GM12874 (cell line): Measurements from ENCODE around the gene VCP.

Experiments used
- CTCF ChIP-seq: IDR thresholded peaks from 2 replicates; pipeline ENCODE4 v1.5.1; 2011; ENCODE audit warnings: low read depth, mild to moderate bottlenecking, control low read depth, low read length, moderate library complexity; ENCODE audit not compliant: insufficient read depth

Gene VCP

DNA sequence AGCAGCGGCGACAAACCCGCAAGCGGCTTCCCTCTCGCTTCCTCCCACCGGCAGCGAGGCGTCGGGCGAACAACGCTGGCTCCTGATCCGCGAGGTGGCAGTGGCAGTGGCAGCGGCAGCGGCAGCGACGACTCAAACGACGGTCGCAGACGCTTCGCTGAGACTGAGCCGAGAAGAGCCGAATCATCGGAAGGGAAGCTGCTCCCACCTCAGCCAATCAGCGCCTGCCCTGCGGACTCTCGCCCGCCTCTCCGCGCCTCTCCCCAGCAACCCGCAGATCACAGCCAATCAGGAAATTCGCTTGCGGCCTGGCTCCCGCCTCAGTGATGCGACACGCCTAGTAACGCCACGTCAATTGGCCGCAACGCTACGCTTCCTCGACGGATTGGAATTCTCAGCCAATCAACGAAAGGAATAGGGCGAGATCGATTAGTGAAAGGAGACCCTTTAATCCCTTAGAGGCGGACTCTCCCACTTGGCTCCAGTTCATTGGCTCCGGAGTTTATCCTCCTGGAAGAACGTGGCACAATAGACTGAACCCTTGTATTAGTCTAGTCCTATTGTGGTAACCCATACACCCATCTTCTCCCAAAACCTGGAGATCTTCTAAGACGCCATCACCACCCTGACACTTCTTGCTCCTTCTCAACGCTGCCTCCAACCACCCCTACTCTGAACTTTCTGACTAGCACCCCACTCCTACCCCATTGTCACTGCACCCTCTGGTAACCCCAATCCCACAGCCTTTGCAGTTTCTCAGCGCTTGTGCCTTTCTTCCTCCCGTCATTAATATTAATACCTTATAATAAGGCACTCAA, at the start of gene VCP:
TSS of gene VCP (minus strand) at position 165 of the 818 bp plus-strand sequence. CDS start 272 bp downstream, outside the sequence.
- no peak for TF ChIP-seq CTCF

GRCh38 chr9:35116898-35117551, 44.6 kb upstream of the VCP start:
- TF ChIP-seq CTCF = peak; percentile 89

DNA sequence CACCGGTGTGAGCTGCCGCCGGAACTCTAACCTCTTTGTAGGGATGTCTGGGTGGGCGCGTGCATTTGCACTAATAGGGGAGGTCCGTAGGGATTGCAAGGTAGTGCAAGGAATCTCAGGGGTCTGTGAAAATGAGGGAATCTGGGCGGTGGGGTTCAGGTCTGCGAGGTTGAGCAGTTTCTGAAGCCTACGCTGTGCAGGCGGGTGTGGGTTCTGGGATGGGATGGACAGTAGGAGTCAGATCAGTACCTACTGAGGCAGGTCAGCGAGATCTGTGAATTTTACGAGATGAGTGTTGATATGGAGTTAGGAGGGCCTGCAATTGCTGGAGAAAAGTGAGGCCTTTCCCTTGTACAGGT, 44.1 kb upstream of the VCP start:
- no peak for TF ChIP-seq CTCF

DNA sequence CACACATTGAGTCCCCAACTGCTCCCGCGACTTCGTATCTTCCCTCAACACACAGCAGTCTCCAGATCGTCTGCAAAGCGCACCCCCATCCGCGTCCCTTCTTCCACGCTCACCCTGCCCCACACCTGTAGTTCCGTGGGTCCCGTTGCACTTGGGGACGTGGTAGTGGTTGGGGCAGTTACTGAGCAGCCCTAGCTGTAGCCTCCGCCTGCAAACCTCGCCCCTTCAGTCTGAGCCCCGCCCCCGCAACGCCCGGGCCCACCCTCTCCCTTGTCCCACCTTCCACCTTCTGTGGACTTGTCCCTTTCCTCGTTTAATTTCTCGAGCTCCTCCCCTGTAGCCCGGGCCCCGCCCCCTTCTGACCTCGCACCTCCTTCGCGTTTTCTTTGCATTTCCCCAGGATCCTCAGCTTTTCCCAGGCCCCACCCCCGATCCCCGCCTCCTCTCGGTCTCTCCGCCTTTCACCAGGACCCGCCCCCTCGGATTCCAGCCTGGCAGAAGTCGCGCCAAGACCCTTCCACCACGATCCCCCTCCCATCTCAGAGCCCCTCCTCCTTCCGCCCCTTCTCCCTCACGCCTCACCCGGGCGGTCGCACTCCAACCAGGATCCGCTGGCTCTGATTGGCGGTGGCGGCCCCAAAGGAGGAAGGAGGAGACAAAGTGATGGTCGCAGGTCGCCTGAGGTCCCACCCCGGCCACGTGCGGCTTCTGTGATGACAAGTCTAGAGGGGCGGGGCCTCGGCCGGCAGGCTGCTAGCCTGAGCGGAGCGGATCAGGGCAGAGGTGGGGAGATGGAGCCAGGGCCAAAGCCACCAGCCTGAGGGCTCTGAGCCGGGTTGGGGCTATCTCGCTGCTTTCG, 43.5 kb upstream of the VCP start, which contains the start of gene ATOSB:
TSS of gene ATOSB (minus strand) at position 183 of the 859 bp plus-strand sequence. CDS start 7,588 bp downstream, outside the sequence.
- TF ChIP-seq CTCF = no peak

GRCh38 chr9:35114840-35115628, 42.6 kb upstream of the VCP start:
- no peak for TF ChIP-seq CTCF

DNA sequence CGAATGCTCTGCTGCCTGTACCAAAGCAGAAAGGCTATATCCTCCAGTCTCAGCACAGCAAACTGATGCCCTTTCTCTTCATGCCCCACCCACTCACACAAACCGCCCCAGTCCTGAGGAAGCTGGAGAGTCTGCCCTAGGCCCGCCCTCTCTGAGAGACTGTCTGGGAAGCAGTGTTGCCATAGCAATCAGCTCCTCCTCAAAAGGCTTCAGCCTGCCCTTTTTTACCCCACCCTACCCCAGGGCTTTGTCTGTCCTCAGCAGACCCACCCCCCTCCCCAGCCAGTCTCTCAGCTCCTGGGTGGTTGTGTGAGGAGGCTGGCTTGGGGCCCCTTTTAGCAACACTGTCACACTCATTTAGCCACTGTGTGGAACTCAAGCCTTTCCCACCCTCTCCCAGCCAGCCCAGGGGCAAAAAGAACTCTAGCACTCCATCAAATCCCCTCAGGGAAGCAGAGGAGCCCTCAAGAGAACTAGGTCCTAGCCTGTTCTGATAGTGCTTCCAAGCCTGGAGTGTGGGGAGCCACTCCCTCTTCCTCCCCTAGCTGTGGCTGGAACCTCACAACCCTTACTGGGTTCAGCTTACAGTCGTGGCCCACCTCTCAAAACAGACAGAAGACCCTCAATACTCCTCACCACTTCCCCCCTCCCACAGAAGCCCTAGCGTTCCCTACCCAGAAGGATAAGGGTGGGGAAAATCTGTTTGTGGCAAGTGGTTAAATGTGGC, 41.9 kb upstream of the VCP start:
- no peak for TF ChIP-seq CTCF
